ENCODE results near the gene DDX3X. TPM values are rescaled to one million over a fixed set of nuclear protein-coding genes. Genes with fewer than 3 reads are reported as not detected.
"Not testable (repeated sequence)": the region's sequence is repeated elsewhere in the genome, so short reads cannot be mapped to it uniquely, and the experiment has no call there.

DDX3X gene
- total RNA-seq, 1 donor from 2014 or later = 212 TPM

- no peak for TF ChIP-seq CTCF (IDR thresholded peaks at IDR 0.05)
- H3K4me3 Mint-ChIP-seq (ENCODE audit: unreplicated experiment) = no peak overlapping the region
- no peaks in the 10 kb centered on the region for H3K9me3 Mint-ChIP-seq (ENCODE audit: unreplicated experiment)
- no peak overlapping the region for H3K27ac Mint-ChIP-seq (ENCODE audit: unreplicated experiment)
- H3K4me1 Mint-ChIP-seq (ENCODE audit: unreplicated experiment) = peaks cover 9% of the 10 kb centered on the region
- H3K27me3 Mint-ChIP-seq (ENCODE audit: unreplicated experiment) = no peaks in the 10 kb centered on the region
- DNase-seq (ENCODE audit: extremely low spot score, unreplicated experiment) = no peak
- H3K36me3 Mint-ChIP-seq (ENCODE audit: unreplicated experiment) = no peaks in the 10 kb centered on the region
These were observed 19.1 kb upstream of the DDX3X start for GRCh38 chrX:41314881-41315280.

- DNase-seq (ENCODE audit: extremely low spot score, unreplicated experiment); H3K9me3 Mint-ChIP-seq (ENCODE audit: unreplicated experiment); H3K36me3 Mint-ChIP-seq (ENCODE audit: unreplicated experiment); H3K27me3 Mint-ChIP-seq (ENCODE audit: unreplicated experiment); H3K4me3 Mint-ChIP-seq (ENCODE audit: unreplicated experiment); H3K27ac Mint-ChIP-seq (ENCODE audit: unreplicated experiment); H3K4me1 Mint-ChIP-seq (ENCODE audit: unreplicated experiment): not testable (repeated sequence)
These were observed 17.7 kb upstream of the DDX3X start for GRCh38 chrX:41316266-41316665.

- no peak for TF ChIP-seq CTCF (IDR thresholded peaks at IDR 0.05)
- no peaks in the 10 kb centered on the region for H3K27me3 Mint-ChIP-seq (ENCODE audit: unreplicated experiment)
- H3K4me1 Mint-ChIP-seq (ENCODE audit: unreplicated experiment) = peaks cover 9% of the 10 kb centered on the region
- DNase-seq (ENCODE audit: extremely low spot score, unreplicated experiment) = no peak
- no peaks in the 10 kb centered on the region for H3K36me3 Mint-ChIP-seq (ENCODE audit: unreplicated experiment)
- H3K9me3 Mint-ChIP-seq (ENCODE audit: unreplicated experiment) = no peaks in the 10 kb centered on the region
- no peak overlapping the region for H3K4me3 Mint-ChIP-seq (ENCODE audit: unreplicated experiment)
- no peak overlapping the region for H3K27ac Mint-ChIP-seq (ENCODE audit: unreplicated experiment)
These were observed 16.3 kb upstream of the DDX3X start for GRCh38 chrX:41317477-41318208.

- H3K4me3 Mint-ChIP-seq (ENCODE audit: unreplicated experiment) = no peak overlapping the region
- no peaks in the 10 kb centered on the region for H3K27me3 Mint-ChIP-seq (ENCODE audit: unreplicated experiment)
- DNase-seq (ENCODE audit: extremely low spot score, unreplicated experiment) = no peak
- no peaks in the 10 kb centered on the region for H3K9me3 Mint-ChIP-seq (ENCODE audit: unreplicated experiment)
- no peaks in the 10 kb centered on the region for H3K4me1 Mint-ChIP-seq (ENCODE audit: unreplicated experiment)
- H3K27ac Mint-ChIP-seq (ENCODE audit: unreplicated experiment) = no peak overlapping the region
- TF ChIP-seq CTCF (IDR thresholded peaks at IDR 0.05) = no peak
- no peaks in the 10 kb centered on the region for H3K36me3 Mint-ChIP-seq (ENCODE audit: unreplicated experiment)
These were observed 13.6 kb upstream of the DDX3X start for GRCh38 chrX:41320393-41320792.

GRCh38 chrX:41322821-41323603, 10.9 kb upstream of the DDX3X start:
- no peak for TF ChIP-seq CTCF (IDR thresholded peaks at IDR 0.05)
- no peaks in the 10 kb centered on the region for H3K9me3 Mint-ChIP-seq (ENCODE audit: unreplicated experiment)

More at GRCh38 chrX:41322821-41323603, 10.9 kb upstream of the DDX3X start:
- Mint-ChIP-seq H3K27ac (ENCODE audit: unreplicated experiment) (no peak overlapping the region), H3K4me3 (ENCODE audit: unreplicated experiment) (no peak overlapping the region), H3K27me3 (ENCODE audit: unreplicated experiment) (no peaks in the 10 kb centered on the region), H3K4me1 (ENCODE audit: unreplicated experiment) (no peaks in the 10 kb centered on the region), H3K36me3 (ENCODE audit: unreplicated experiment) (no peaks in the 10 kb centered on the region)
- no peak for DNase-seq (ENCODE audit: extremely low spot score, unreplicated experiment)

Data from osteocyte (in vitro differentiated cells).